Right atrium auricular region (tissue), 2 donors: Measurements from ENCODE around the gene MUSTN1. TPM values are rescaled to one million over a fixed set of nuclear protein-coding genes. Genes with fewer than 3 reads are reported as not detected.

Experiments used
- DNase-seq: peaks from one replicate; pipeline ENCODE4 v3.0.0-alpha.2; 2019; ENCODE audit warnings: low spot score
- H3K27ac ChIP-seq, 2 donors: fragments of 200-600 bp; sonication (generic); 1 replicate in 1 of 2; 2 replicates in 1 of 2; pipeline ENCODE4 v1.5.1; 2016 to 2019
- H3K27me3 ChIP-seq, 2 donors: fragments of 200-600 bp; sonication (generic); one replicate each; pipeline versions ENCODE4 v1.5.1 to v1.6.0; 2017 to 2019
- H3K36me3 ChIP-seq: fragments of 200-600 bp; sonication (generic); one replicate; pipeline ENCODE4 v1.5.1; 2016
- H3K4me1 ChIP-seq, 2 donors: fragments of 200-600 bp; sonication (generic); one replicate each; pipeline versions ENCODE4 v1.5.1 to v1.6.0; 2017 to 2019
- H3K4me3 ChIP-seq, 2 donors: fragments of 200-600 bp; sonication (generic); 1 replicate in 1 of 2; 2 replicates in 1 of 2; pipeline ENCODE4 v1.5.1; 2017 to 2019; ENCODE audit warnings: mild to moderate bottlenecking in 1 of 2, moderate library complexity in 1 of 2
- H3K9me3 ChIP-seq, 2 donors: fragments of 200-600 bp; sonication (generic); one replicate each; pipeline ENCODE4 v1.5.1; 2019
- total RNA-seq, 2 donors: library from RNA; depleted of rRNA; stranded (reverse); fragments of >200 nt; gene quantifications; one replicate each; pipeline ENCODE4 v1.1.0, GENCODE V29; 2016
- TF ChIP-seq, protein P1 (sequence below), 2 donors: fragments of 200-600 bp; sonication (generic); IDR thresholded peaks; one replicate each; pipeline ENCODE4 v1.5.1; 2019; ENCODE audit warnings: antibody characterized with exemption in 2 of 2

Gene MUSTN1
- total RNA-seq, 2 donors from 2014 or later, result 43.8 to 45.0 TPM

DNA sequence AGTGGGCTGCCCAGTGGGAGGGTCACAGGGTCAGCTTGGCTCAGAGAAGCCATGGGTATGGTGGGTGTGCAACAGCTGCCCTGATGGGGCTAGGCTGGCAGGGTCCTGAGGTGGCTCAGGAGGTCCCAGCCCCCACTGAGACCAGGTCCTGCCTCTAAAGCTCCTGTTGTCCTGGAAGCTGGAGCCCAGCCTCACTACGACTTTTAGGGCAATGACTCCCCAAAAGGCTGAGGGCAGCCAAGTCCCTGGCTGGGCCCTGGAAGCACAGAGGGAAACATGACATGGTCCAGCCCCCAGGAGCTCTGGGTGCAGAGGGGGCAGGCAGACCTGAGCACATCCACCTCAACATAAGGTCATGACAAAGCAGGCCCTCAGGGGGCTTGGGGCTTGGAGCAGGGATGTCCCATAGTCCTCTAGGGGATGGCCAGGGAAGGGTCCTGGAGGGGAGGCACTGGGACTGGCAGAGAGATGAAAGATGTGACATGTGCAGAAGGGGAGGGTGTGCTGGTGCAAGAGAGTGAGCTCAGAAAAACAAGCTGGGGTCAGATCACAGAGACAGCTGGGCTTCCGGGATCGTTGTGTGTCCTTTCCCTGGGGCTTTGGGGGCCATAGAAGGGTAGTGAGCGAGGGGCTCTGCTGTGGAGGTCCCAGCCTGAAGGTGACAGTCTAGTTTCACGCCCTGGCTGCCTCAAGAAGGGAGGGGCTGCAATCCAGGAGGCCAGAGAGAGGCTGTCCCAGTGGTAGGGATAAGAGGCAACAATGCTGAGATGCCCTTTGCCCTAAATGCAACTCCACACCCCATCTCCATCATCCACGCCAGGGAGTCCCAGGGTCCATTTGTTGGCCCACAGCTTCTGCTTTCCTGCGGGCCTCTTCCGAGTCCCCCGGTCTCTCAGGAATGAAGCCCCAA lies 40.9 kb downstream of the MUSTN1 start:
- H3K27ac ChIP-seq, result no peak overlapping the region
- H3K9me3 ChIP-seq, result no peaks in the 10 kb centered on the region
- TF ChIP-seq, protein P1, sequence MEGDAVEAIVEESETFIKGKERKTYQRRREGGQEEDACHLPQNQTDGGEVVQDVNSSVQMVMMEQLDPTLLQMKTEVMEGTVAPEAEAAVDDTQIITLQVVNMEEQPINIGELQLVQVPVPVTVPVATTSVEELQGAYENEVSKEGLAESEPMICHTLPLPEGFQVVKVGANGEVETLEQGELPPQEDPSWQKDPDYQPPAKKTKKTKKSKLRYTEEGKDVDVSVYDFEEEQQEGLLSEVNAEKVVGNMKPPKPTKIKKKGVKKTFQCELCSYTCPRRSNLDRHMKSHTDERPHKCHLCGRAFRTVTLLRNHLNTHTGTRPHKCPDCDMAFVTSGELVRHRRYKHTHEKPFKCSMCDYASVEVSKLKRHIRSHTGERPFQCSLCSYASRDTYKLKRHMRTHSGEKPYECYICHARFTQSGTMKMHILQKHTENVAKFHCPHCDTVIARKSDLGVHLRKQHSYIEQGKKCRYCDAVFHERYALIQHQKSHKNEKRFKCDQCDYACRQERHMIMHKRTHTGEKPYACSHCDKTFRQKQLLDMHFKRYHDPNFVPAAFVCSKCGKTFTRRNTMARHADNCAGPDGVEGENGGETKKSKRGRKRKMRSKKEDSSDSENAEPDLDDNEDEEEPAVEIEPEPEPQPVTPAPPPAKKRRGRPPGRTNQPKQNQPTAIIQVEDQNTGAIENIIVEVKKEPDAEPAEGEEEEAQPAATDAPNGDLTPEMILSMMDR (IDR thresholded peaks at IDR 0.05), result no peak
- no peak for DNase-seq
- no peaks in the 10 kb centered on the region for H3K36me3 ChIP-seq
- no peaks in the 10 kb centered on the region for H3K27me3 ChIP-seq
- no peaks in the 10 kb centered on the region for H3K4me1 ChIP-seq
- no peak overlapping the region for H3K4me3 ChIP-seq

DNA sequence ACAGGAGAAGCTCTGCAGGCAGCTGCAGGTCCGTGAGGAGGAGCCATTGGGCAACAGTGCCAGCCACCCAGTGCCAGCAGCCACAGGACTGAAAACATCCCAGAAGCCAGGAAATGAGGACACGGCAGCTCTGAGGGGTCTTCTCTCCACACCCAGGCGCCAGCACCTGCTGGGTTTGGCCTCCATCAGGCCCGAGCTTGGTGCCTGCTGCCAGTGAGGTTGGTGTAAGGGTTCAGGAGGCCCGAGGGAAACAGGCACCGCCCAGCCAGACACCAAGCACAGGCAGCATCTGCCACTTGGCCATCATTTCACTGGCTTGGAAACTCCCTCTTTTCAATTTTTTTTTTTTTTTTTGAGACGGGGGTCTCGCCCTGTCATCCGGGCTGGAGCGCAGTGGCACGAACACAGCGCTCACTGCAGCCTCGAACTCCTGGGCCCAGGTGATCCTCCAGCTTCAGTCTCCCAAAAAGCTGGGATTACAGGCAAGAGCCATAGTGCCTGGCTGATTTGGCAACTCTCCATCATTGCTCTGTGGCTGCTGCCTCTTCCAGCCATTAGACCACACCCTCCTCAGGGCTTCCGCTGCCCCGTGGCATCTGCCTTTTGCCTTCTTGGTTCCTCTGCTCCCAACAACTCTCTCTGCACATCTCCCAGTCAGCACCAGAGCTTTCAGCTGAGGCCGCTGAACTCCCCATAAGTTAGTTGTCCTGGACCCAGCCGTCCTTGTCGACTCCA lies 41.7 kb downstream of the MUSTN1 start:
- H3K36me3 ChIP-seq, result no peaks in the 10 kb centered on the region
- H3K4me1 ChIP-seq, result no peaks in the 10 kb centered on the region
- H3K9me3 ChIP-seq, result no peaks in the 10 kb centered on the region
- TF ChIP-seq, protein P1 (IDR thresholded peaks at IDR 0.05), result no peak
- H3K27me3 ChIP-seq, result no peaks in the 10 kb centered on the region
- no peak overlapping the region for H3K27ac ChIP-seq
- no peak for DNase-seq
- no peak overlapping the region for H3K4me3 ChIP-seq

DNA sequence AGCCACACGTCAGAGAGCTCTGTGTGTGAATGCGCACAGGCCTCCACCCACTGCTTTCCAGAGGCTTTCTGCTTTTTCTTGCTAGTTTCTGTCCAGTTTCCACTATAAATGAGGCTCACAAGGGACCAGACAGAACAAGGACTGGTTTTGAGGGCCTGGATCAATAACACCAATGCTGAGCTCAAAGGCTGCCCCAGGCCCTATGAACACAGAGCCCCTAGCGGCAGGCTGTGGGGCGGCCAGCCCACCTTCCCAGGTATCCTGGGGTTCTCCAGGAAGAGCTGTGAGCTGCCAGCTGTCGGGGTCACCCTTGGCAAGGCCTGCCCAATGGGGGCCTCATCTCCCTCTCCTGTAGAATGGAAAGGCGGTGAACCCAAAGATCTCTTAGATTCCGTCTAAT lies 42.4 kb downstream of the MUSTN1 start:
- no peak for DNase-seq
- H3K9me3 ChIP-seq, result no peaks in the 10 kb centered on the region
- TF ChIP-seq, protein P1 (IDR thresholded peaks at IDR 0.05), result no peak
- no peaks in the 10 kb centered on the region for H3K4me1 ChIP-seq
- no peaks in the 10 kb centered on the region for H3K27me3 ChIP-seq
- H3K27ac ChIP-seq, result no peak overlapping the region
- H3K4me3 ChIP-seq, result no peak overlapping the region
- H3K36me3 ChIP-seq, result no peaks in the 10 kb centered on the region

DNA sequence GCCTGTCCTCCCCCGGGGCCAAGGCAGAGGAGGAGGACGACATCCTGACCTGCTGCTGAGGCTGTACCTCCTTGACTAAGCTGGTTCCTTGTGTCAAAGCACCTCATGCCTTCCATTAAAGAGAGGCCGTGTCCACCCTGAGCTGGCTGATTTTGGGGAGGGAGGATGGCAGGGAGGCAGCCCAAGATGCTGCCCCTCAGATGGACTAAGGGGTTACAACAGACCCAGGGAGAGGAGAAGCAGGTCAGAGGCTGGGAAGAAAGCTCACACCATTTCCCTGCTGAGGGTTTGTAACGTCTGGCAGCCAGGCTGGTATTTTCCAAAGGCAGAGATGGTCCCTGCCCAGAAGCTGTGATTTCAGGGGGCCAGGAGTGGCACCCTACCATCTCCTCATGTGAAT lies 42.9 kb downstream of the MUSTN1 start:
- Histone ChIP-seq H3K9me3 (no peaks in the 10 kb centered on the region), H3K27ac (no peak overlapping the region), H3K4me1 (no peaks in the 10 kb centered on the region), H3K27me3 (no peaks in the 10 kb centered on the region), H3K4me3 (no peak overlapping the region), H3K36me3 (no peaks in the 10 kb centered on the region)
- TF ChIP-seq, protein P1 (IDR thresholded peaks at IDR 0.05), result no peak
- no peak for DNase-seq

DNA sequence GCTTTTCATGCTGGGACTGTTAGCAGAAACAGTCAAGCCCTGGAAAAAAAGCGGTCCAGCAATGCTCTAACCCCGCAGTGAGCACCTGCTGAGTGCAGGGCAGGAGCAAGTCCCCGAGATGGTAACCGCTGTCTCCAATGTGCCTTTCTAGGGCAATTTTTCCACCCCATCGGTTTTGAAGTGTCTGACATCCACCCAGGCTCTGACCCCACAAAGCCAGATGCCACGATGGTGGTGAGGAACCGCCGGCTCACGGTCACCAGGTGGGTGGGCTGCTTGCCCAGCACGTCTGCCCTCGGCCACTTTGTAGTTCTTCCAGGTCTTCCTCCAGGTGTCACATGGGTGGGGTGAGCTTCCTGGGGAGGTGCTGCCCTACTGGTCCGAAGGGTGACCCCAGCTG lies 43.5 kb downstream of the MUSTN1 start:
- no peak for DNase-seq
- no peak overlapping the region for H3K4me3 ChIP-seq
- H3K4me1 ChIP-seq, result no peaks in the 10 kb centered on the region
- no peak overlapping the region for H3K27ac ChIP-seq
- no peaks in the 10 kb centered on the region for H3K27me3 ChIP-seq
- TF ChIP-seq, protein P1 (IDR thresholded peaks at IDR 0.05), result no peak
- H3K9me3 ChIP-seq, result no peaks in the 10 kb centered on the region
- H3K36me3 ChIP-seq, result no peaks in the 10 kb centered on the region
